Calu3 (cell line): Measurements from ENCODE around the gene ZNF358. TPM values are rescaled to one million over a fixed set of nuclear protein-coding genes. Genes with fewer than 3 reads are reported as not detected.
A peak's percentile ranks its signal among the peaks of the same experiment; 100 is the strongest.

Experiments used
- BruUV-seq: library from RNA; stranded (reverse); fragments of 400-500 nt; replicated peaks from 2 replicates; lab custom pipeline; 2021; lab: Mats Ljungman, UMichigan
- CTCF ChIA-PET: fragments of 300-600 bp; sonication (Branson Sonifier 250); formaldehyde crosslinking; loops from one replicate; lab custom pipeline; 2022; ENCODE audit warnings: antibody characterized with exemption; lab: Charles Lee
- DNase-seq: peaks from one replicate; pipeline ENCODE4 v3.0.0; 2022
- H3K27ac Mint-ChIP-seq: one replicate; pipeline ENCODE4 v1.8.0; 2022; ENCODE audit warnings: mixed read lengths; ENCODE audit not compliant: unreplicated experiment
- H3K27me3 Mint-ChIP-seq: one replicate; pipeline ENCODE4 v1.8.0; 2022; ENCODE audit warnings: mixed read lengths; ENCODE audit not compliant: unreplicated experiment
- H3K36me3 Mint-ChIP-seq: one replicate; pipeline ENCODE4 v1.8.0; 2022; ENCODE audit warnings: mild to moderate bottlenecking, moderate library complexity, mixed read lengths; ENCODE audit not compliant: insufficient read depth, unreplicated experiment
- H3K4me1 Mint-ChIP-seq: one replicate; pipeline ENCODE4 v1.8.0; 2022; ENCODE audit warnings: mild to moderate bottlenecking, low read depth, mixed read lengths; ENCODE audit not compliant: unreplicated experiment
- H3K4me3 Mint-ChIP-seq: one replicate; pipeline ENCODE4 v1.8.0; 2022; ENCODE audit warnings: mild to moderate bottlenecking, low read depth, moderate library complexity, mixed read lengths; ENCODE audit not compliant: unreplicated experiment
- H3K9me3 Mint-ChIP-seq: one replicate; pipeline ENCODE4 v1.8.0; 2022; ENCODE audit warnings: low read depth, mixed read lengths; ENCODE audit not compliant: unreplicated experiment
- intact Hi-C: fragments of 100-400 bp; cut with micrococcal nuclease; formaldehyde crosslinking; loops from one replicate; pipeline ENCODE4 v1.10.0; 2022; ENCODE audit not compliant: unreplicated experiment
- total RNA-seq: library from RNA; stranded (reverse); gene quantifications from 2 replicates; pipeline ENCODE4 v1.2.3, GENCODE V29; 2022
- TF ChIP-seq, protein P1 (sequence below): fragments of 200-600 bp; IDR thresholded peaks from one replicate; pipeline ENCODE4 v1.8.0; 2022; ENCODE audit warnings: antibody characterized with exemption; ENCODE audit not compliant: unreplicated experiment

Gene ZNF358
- total RNA-seq, 1 experiment from 2014 or later, result 23.8 TPM

DNA sequence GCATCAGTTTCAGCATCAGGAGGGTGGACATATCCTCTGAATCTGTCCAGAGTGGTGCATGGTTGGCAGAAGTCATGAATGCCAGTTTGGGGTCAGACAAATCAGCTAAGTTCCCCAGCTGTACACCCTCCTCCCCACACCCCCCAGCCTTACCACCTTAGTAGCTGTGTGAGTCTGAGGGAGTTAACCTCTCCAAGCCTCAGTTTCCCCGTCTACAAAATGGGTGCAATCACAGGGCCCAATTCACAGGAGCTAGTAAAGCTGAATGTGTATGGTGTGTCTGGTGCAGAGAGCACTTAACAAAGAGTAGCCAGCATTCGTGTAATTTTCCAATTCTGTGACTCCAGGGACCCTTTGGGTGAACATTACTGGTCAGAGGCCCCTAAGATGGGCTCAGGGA is 13.4 kb upstream of the ZNF358 start:
- intact Hi-C loops, result no loop called here
- peaks cover 8% of the 10 kb centered on the region for H3K4me1 Mint-ChIP-seq
- peaks cover 10% of the 10 kb centered on the region for H3K36me3 Mint-ChIP-seq
- H3K9me3 Mint-ChIP-seq, result no peaks in the 10 kb centered on the region
- TF ChIP-seq, protein P1, sequence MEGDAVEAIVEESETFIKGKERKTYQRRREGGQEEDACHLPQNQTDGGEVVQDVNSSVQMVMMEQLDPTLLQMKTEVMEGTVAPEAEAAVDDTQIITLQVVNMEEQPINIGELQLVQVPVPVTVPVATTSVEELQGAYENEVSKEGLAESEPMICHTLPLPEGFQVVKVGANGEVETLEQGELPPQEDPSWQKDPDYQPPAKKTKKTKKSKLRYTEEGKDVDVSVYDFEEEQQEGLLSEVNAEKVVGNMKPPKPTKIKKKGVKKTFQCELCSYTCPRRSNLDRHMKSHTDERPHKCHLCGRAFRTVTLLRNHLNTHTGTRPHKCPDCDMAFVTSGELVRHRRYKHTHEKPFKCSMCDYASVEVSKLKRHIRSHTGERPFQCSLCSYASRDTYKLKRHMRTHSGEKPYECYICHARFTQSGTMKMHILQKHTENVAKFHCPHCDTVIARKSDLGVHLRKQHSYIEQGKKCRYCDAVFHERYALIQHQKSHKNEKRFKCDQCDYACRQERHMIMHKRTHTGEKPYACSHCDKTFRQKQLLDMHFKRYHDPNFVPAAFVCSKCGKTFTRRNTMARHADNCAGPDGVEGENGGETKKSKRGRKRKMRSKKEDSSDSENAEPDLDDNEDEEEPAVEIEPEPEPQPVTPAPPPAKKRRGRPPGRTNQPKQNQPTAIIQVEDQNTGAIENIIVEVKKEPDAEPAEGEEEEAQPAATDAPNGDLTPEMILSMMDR, result no peak
- no peak for DNase-seq
- BruUV-seq, result no TSS peak
- H3K27me3 Mint-ChIP-seq, result peaks cover 18% of the 10 kb centered on the region
- no peak overlapping the region for H3K4me3 Mint-ChIP-seq
- H3K27ac Mint-ChIP-seq, result no peak overlapping the region
- CTCF ChIA-PET, result no interaction called here

DNA sequence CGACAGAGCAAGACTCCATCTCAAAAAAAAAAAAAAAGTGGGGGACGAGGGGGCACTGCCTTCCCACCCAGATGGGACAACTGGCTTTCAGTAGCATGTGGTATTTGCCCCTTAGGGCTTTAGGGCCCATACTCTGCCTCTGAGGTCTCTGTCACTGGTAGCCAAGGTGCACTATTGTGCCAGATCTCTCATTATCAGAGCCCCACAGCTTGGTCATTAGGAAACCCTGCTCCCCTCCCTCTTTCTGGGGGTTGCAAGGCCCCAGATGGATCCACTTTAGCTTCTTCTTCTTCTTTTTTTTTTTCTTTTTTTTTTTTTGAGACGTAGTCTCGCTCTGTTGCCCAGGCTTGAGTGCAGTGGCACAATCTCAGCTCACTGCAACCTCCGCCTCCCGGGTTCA is 11.2 kb upstream of the ZNF358 start:
- Mint-ChIP-seq H3K27ac (no peak overlapping the region), H3K27me3 (peaks cover 6% of the 10 kb centered on the region), H3K36me3 (peaks cover 10% of the 10 kb centered on the region), H3K4me3 (no peak overlapping the region), H3K9me3 (no peaks in the 10 kb centered on the region), H3K4me1 (peaks cover 8% of the 10 kb centered on the region)
- no TSS peak for BruUV-seq
- TF ChIP-seq, protein P1, result no peak
- intact Hi-C loops, result no loop called here
- no peak for DNase-seq
- CTCF ChIA-PET, result no interaction called here

DNA sequence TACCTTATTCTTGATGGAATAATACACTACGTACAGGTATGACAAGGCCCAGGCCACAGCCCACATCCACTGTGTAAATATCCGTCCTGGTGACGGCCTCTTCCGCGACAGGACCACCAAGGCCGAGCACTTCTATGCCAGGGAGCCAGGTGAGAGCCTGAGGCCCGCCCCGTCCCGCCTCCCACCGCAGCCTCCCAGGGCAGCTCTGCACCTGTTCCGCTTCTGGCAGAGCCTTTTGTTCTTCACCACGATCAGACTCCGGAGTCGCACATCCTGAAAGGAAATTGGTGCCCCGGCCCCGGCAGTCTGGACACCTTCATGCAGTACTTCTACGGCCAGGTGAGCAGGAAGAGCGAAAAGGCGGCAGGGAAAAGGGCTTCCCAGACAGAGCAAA is 10.6 kb upstream of the ZNF358 start:
- peaks cover 10% of the 10 kb centered on the region for H3K36me3 Mint-ChIP-seq
- BruUV-seq, result no TSS peak

DNA sequence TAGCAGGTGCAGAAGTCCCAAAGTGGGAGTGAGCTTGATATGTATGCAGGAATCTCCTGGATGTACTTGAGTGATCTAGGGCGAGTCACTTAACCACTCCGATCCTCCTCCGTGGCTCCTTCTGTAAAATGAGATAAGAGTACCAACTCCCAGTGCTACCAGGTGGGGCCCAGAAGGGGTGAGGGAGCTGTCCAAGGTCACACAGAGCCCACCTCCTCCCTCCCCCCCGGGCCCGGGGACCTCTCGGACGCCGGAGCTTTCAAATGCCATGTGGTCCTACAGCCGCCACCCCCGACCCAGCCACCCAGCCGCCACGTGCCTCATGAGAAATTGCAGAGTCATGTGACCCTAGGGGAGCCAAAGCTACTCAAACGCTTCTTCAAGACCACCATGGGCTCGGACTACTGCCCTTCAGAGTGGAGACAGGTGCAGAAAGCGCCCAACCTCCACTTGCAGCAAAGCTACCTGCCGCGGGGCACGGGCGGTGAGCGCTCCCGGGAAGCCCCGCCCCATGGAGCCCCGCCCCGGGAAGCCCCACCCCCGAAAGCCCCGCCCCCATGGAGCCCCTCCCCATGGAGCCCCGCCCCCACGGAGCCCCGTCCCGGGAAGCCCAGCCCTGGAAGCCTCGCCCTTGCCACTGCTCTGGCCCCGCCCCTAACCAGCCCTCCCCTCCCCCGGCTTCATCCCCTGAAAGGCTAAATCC is 10.1 kb upstream of the ZNF358 start:
- Mint-ChIP-seq H3K4me3 (no peak overlapping the region), H3K27ac (no peak overlapping the region), H3K36me3 (peaks cover 10% of the 10 kb centered on the region), H3K4me1 (peaks cover 8% of the 10 kb centered on the region), H3K9me3 (no peaks in the 10 kb centered on the region), H3K27me3 (peaks cover 12% of the 10 kb centered on the region)
- BruUV-seq, result no TSS peak
- intact Hi-C loops, result no loop called here
- TF ChIP-seq, protein P1, result no peak
- CTCF ChIA-PET, result interaction anchor here (0.8 kb wide), 2 partner anchors 8 to 124 kb away, joined by 6 read pairs; partner anchors contain the start of genes PET100 and XAB2
- peak; percentile 22 for DNase-seq

More for the DNA sequence above, 10.6 kb upstream of the ZNF358 start:
- no peak for DNase-seq
- intact Hi-C loops, result no loop called here
- Mint-ChIP-seq H3K9me3 (no peaks in the 10 kb centered on the region), H3K4me1 (peaks cover 8% of the 10 kb centered on the region), H3K27me3 (peaks cover 11% of the 10 kb centered on the region), H3K4me3 (no peak overlapping the region), H3K27ac (no peak overlapping the region)
- CTCF ChIA-PET, result no interaction called here
- TF ChIP-seq, protein P1, result no peak
